GM12874 (cell line): Measurements from ENCODE around the gene CD52.

ENCODE experiments used
- TF ChIP-seq, protein P1 (sequence below): IDR thresholded peaks from 2 replicates; pipeline ENCODE4 v1.5.1; 2011; ENCODE audit warnings: low read depth, mild to moderate bottlenecking, control low read depth, low read length, moderate library complexity; ENCODE audit not compliant: insufficient read depth

The CD52 gene

DNA sequence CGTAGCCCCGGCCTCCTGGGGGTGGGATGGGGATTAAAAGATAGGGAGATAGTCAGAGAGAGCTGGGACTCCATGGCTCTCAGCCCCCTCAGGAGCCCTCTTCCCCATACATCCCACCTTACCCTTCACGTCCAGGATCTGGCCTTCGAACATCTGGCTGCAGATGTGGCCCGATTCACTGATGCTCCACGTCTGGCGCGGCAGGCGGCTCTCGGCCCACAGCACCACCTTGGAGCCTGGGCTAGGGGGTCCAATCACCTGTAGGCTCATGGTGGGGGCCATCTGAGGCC is 4.2 kb downstream of the CD52 start:
- TF ChIP-seq, protein P1, sequence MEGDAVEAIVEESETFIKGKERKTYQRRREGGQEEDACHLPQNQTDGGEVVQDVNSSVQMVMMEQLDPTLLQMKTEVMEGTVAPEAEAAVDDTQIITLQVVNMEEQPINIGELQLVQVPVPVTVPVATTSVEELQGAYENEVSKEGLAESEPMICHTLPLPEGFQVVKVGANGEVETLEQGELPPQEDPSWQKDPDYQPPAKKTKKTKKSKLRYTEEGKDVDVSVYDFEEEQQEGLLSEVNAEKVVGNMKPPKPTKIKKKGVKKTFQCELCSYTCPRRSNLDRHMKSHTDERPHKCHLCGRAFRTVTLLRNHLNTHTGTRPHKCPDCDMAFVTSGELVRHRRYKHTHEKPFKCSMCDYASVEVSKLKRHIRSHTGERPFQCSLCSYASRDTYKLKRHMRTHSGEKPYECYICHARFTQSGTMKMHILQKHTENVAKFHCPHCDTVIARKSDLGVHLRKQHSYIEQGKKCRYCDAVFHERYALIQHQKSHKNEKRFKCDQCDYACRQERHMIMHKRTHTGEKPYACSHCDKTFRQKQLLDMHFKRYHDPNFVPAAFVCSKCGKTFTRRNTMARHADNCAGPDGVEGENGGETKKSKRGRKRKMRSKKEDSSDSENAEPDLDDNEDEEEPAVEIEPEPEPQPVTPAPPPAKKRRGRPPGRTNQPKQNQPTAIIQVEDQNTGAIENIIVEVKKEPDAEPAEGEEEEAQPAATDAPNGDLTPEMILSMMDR = no peak

DNA sequence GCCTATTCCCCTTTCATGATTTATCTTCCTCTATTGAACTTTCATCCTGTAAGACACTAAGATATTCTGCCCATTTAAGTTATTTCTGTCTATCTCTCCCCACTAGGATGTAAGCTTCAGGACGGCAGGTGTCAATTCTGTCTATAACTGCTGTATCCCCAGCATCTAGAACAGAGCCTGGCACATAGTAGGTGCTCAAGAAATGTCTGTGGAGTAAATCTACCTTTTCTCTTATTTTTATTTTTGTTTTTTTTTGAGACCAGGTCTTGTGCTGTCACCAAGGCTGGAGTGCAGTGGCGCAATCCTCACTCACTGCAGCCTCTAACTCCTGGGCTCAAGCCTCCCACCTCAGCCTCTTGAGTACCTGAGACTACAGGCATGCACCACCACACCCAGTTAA is 5.6 kb downstream of the CD52 start:
- TF ChIP-seq, protein P1 = no peak

DNA sequence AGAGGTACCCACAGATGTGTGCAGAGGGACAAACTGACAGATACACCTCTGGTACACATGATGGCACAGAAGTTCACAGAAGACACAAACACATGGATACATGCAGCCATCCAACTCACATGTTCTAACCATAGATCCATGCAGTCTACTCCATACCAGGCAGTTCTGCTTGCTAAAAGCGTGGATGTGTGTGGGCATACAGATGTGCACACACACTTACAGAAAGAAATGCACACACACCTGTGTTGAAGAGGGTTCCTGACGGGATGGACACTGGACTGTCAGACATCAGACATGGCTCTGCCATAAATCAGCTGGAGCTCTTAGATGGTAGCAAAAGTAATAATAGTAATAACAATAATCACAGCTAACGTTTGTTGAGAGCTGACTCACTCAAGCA is 6.8 kb downstream of the CD52 start:
- TF ChIP-seq, protein P1 = no peak

DNA sequence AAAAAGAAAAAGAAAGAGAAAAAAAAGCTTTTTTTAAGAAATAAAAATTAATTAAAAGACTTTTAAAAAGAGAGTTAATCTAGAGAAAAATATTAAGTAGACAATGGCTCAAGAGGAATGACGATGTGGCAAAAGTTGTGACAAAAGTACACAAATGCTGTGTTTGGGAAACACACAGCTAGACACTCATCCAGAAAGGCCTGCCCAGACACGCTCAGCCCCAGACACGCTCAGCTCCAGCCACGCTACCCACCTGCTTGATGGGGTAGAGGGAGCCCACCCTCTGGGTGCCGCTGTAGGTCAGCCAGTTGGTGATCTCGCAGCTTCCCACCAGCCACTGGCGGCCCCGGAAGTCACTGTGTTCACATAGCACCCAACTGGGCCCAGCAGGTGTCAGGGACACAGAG is 10.2 kb downstream of the CD52 start:
- TF ChIP-seq, protein P1 = no peak

DNA sequence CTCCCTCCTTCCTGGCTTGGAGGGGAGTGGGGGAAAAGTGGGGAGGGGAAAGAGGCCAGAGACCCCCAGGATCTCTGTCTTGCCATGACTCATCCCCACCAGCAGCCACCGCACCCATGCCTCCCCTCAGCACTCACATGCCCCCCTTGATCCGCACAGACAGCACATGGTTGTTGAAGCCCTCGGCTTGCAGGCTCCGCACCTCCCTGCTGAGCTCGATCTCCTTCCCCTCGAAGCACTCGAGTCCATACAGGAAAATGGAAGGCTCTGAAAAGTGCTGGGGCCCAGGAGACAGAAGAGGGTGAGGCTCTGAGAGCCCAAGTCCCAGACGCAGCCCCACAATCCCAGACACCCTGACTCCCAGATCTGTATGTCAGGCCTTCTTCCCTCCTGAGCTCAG is 10.8 kb downstream of the CD52 start:
- TF ChIP-seq, protein P1 = no peak

DNA sequence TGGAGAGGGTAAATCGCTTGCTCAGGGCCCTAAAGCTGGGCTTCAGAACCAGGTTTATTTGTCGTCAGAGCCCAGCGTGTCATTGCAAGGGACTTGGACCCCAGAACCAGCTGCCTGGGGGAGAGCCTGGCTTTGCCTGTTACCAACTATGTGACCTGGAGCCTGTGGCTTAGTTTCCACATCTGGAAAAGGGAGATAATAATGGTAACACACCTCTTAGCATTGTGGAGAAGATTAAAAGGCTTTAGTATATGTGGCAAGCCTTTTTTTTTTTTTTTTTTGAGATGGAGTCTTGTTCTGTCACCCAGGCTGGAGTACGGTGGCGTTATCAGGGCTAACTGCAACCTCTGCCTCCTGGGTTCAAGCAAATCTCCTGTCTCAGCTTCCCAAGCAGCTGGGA is 12.5 kb downstream of the CD52 start:
- TF ChIP-seq, protein P1 = no peak

DNA sequence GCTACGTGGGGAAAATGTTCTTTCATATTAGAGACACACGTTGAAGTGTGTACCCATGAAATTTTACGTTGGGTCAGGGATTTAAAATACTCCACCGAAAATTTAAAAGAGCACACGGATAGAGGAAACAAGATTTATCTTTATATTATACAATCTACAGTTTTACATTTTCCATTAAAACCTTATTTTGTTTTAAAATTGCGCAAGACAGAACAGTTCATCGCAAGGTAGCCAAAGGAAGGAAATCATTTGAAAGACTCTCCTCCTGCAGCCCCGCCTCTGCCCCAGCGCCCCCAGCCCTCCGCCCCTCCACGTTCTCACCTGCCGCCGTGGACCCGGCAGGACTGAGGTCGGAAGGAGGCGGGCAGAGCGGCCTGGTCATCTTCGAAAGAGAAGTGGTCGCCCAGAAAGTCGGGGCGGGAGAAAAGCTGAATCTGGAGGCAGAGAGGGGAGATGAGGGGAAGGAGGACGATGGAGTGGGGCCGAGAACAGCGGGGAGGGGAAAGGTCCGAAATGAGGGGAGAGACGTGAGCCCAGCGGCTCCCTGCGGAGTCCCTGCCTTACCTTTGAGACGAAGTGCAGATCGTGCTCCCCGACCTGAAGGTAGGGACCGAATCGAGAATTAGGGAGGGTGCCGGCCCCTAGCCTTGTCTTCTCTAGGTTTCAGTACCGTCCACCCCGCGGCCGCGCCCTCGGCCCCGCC is 18.2 kb downstream of the CD52 start:
- TF ChIP-seq, protein P1 = no peak
